C4-2B (cell line): ENCODE data around the gene CYFIP2.

Experiments used
- CTCF ChIP-seq: fragments of 450-650 bp; conservative IDR thresholded peaks from 2 replicates; pipeline ENCODE4 v1.5.1; 2017; ENCODE audit warnings: mild to moderate bottlenecking
- ZFX ChIP-seq: fragments of 450-650 bp; IDR thresholded peaks from 2 replicates; pipeline ENCODE4 v1.6.1; 2017

DNA sequence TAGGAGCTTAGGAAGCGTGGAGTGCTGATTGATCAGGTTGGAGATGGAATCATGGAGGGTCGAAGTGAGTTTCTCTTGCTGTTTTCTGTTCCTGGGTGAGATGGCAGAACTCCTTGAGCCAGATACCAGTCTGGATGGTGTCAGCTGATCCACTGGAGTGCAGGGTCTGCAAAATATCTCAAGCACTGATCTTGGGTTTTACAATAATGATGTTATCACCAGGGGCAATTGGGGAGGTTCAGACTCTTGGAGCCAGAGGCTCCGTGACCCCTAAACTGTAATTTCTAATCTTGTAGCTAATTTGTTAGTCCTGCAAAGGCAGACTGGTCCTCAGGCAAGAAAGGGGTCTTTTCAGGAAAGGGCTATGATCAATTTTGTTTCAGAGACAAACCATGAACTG, 114.1 kb downstream of the CYFIP2 start:
- TF ChIP-seq CTCF (no peak), ZFX (no peak)
